ENCODE data around the gene SESN3. TPM values are rescaled to one million over a fixed set of nuclear protein-coding genes. Genes with fewer than 3 reads are reported as not detected.

The SESN3 gene
- total and polyA plus RNA-seq, 8 donors, result 1.6 to 26.8 (median 5.7) TPM

DNA sequence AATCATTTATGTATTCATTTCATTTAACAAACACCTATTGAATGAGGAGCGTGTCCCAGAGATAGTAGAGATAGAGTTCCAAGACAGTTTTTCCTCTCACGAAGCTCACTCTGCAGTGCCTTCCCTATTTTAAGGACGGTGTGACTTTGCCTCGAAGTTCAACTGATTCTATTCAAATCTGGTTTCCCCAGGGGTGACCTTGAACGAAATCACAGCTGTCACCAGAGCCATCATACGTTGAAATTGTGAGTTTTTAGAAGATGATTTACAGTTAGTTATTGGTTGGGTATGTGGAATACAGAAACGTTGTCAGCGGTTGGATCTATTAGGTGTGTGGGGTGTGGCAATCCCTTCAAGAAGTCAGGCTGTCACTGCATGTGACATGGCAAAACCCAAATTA is 33.9 kb upstream of the SESN3 start:
- no peak overlapping the region for H3K27ac ChIP-seq
- H3K4me1 ChIP-seq, result peaks cover 0 to 8% (median 3%) of the 10 kb centered on the region in 3 donors

DNA sequence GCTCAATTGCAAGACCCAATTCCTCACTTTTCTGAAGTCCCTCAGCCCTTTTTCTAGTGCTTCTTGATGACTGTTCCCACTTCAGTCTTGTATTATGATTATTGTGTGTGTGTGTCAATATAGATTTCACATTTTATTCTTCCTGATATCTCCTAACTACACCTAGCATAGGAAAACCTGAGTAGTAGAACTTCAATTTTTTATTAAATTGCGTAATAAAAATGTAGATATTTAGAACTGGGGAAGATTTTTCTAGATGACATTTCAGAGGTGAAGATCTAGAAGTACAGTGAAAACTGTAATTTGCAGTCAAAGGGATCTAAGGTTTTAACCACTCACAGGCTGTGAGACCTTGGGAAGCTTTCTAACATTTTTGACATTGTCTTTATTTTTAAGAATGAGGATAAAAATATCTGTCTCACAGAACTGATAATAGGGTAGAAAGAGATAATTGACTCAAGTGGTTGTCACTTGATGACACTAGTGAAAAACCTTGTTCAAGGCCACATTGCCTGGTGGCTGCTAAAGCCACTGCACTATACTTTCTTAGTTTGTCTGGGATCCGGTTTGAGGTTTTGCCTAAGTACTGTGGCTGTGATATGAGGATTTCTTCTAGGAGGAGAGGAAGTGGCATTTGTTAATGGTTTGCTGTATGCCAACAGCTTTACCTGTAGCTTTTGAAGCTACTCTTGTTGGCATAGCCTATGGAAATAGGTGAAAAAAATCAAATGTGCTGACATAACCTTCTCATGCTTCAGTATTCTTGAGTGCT is 32.2 kb upstream of the SESN3 start:
- Histone ChIP-seq H3K4me1 (peaks cover 0 to 8% (median 3%) of the 10 kb centered on the region in 3 donors), H3K9me3 (no peaks in the 10 kb centered on the region), H3K27me3 (no peaks in the 10 kb centered on the region), H3K36me3 (no peaks in the 10 kb centered on the region), H3K27ac (no peak overlapping the region), H3K4me3 (no peak overlapping the region)
- TF ChIP-seq, protein P1, sequence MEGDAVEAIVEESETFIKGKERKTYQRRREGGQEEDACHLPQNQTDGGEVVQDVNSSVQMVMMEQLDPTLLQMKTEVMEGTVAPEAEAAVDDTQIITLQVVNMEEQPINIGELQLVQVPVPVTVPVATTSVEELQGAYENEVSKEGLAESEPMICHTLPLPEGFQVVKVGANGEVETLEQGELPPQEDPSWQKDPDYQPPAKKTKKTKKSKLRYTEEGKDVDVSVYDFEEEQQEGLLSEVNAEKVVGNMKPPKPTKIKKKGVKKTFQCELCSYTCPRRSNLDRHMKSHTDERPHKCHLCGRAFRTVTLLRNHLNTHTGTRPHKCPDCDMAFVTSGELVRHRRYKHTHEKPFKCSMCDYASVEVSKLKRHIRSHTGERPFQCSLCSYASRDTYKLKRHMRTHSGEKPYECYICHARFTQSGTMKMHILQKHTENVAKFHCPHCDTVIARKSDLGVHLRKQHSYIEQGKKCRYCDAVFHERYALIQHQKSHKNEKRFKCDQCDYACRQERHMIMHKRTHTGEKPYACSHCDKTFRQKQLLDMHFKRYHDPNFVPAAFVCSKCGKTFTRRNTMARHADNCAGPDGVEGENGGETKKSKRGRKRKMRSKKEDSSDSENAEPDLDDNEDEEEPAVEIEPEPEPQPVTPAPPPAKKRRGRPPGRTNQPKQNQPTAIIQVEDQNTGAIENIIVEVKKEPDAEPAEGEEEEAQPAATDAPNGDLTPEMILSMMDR (IDR thresholded peaks at IDR 0.05), result no peak
- ATAC-seq (no peak), FAIRE-seq (no peak), DNase-seq (no peak)
- 87 to 91% methylated on average over 2 of the region's 2 CpGs for WGBS, 2 donors
- intact Hi-C loops (cut with DNase I), result no loop called here

More for the DNA sequence above, 33.9 kb upstream of the SESN3 start:
- FAIRE-seq (no peak), ATAC-seq (no peak), DNase-seq (no peak)
- Histone ChIP-seq H3K36me3 (no peaks in the 10 kb centered on the region), H3K27me3 (no peaks in the 10 kb centered on the region), H3K9me3 (no peaks in the 10 kb centered on the region), H3K4me3 (no peak overlapping the region)
- intact Hi-C loops (cut with DNase I), result no loop called here
- 36 to 47% methylated on average over 8 of the region's 8 CpGs for WGBS, 2 donors
- TF ChIP-seq, protein P1 (IDR thresholded peaks at IDR 0.05), result no peak

DNA sequence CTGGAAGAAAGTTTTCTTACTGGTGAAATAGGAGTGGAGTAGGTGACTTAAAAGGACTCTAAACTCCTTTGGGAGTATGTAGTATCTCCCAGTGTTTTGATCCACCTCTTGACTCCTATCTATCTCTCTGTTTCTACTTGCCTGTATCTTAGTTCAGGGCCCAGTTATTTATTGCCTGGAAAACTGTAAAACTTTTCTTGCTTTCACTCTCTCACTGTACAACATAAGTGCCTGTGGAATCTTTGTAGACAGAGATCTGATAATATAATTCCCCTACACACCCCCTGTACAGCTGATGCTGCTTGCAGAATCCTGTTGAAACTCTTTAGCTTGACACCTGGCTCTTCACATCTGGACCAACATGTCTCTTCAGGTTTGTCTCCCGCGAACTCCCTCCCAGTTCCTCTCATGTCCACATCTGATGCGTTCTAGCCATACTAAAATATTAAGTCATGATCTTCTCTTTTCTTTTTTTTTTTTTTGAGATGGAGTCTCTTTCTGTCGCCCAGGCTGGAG is 26.5 kb upstream of the SESN3 start:
- DNase-seq (no peak), FAIRE-seq (no peak), ATAC-seq (no peak)
- H3K36me3 ChIP-seq, result no peaks in the 10 kb centered on the region
- no peaks in the 10 kb centered on the region for H3K4me1 ChIP-seq
- 78 to 98% methylated on average over 4 of the region's 4 CpGs for WGBS, 2 donors
- TF ChIP-seq, protein P1 (IDR thresholded peaks at IDR 0.05), result no peak
- intact Hi-C loops (cut with DNase I), result no loop called here
- no peak overlapping the region for H3K27ac ChIP-seq
- no peaks in the 10 kb centered on the region for H3K27me3 ChIP-seq
- H3K9me3 ChIP-seq, result no peaks in the 10 kb centered on the region
- H3K4me3 ChIP-seq, result no peak overlapping the region

DNA sequence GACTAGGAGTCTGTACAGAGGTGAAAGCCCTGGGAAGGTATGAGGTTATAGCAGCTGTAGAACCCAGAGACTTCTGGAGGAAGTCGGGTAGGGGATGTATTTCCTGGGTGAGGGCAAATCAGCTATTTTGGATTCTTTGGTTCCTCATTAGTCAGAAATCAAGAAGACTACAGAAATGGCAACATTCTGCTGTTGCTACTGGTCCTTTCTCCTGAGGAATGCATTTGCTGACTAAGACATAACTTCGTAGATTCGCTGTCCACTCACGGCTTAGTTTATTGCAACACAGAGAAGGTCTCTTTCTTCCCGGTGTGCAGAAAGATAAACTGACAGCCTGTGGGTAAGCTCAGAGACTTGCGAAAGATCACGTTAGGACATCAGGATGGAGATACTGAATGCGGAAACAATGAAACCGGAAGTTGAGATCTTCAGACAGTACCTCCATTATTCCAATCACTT is 25.3 kb upstream of the SESN3 start:
- no peaks in the 10 kb centered on the region for H3K36me3 ChIP-seq
- H3K27ac ChIP-seq, result peak overlapping the region in 1 of 4 donors; percentile 45
- no peak overlapping the region for H3K4me3 ChIP-seq
- FAIRE-seq (no peak), ATAC-seq (peak in 2 of 4 donors; percentile 6 to 42), DNase-seq (no peak)
- H3K4me1 ChIP-seq, result no peaks in the 10 kb centered on the region
- no peaks in the 10 kb centered on the region for H3K9me3 ChIP-seq
- TF ChIP-seq, protein P1 (IDR thresholded peaks at IDR 0.05), result no peak
- 76 to 83% methylated on average over 9 of the region's 9 CpGs for WGBS, 2 donors
- no peaks in the 10 kb centered on the region for H3K27me3 ChIP-seq
- intact Hi-C loops (cut with DNase I), result no loop called here
